Ramos (cell line): ENCODE data around the gene NRXN3.

Experiments
- in situ Hi-C: fragments of 300-500 bp; cut with MboI; formaldehyde crosslinking; loops from one replicate; pipeline ENCODE4 v1.14.3; 2022; ENCODE audit warnings: low sequenced_read_pairs; ENCODE audit not compliant: unreplicated experiment

The NRXN3 gene

DNA sequence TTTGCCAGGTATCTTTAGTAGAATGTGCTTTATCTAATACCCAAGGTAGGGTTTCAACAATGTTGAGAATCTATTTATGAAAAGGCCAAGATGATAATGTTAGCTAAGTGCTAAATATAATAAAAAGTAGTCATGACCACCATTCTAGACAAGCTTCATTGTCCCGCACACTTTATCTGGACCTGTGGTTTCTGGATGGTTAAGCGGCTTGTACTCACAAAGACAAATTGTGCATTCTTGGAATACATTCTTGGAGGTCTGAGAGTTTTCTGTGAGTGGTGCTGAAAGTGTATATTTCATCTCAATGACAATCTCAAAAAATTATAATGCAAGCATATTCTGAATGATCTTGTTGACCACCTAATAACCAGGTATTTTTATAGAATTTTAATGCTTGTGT lies 1394.2 kb downstream of the NRXN3 start:
- in situ Hi-C loops = no loop called here

DNA sequence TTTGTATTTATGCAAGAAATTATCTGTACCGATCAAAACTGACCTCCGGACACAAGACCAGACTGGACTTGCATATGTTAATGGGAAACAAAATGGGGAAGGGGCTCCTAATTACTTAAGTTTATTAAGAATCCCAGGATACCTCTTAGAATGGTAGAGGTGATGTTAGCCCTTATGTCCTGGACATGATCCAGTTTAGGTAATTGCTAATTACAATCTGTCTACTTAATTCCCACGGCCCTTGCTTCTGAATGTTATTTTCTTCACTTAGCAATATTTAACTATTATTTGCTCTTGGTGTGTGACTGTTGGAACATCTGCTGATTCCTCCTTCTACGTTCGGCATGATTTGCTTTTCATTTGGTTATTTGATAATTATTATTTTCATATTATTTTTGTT lies 1397.1 kb downstream of the NRXN3 start:
- in situ Hi-C loops = no loop called here

DNA sequence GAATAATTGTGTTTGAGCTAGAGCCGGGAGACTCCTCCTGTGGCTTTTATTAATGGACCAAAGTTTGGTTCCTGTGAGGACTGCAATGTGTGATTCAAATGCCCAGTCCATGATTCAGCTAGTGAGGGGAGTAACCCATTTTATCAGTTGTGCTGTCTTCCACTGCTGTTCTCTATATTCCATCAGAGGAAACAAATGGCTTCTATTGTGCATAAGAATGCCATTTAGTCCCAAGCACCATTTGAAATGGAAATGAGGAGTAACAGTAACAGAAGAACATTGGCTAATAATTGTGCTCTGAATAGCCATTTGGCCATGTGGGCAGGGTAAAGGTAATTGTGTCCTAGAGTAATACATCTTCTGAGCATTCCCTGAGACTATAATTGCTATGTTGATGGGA lies 1398.4 kb downstream of the NRXN3 start:
- in situ Hi-C loops = no loop called here

GRCh38 chr14:79569072-79569471 lies 1398.9 kb downstream of the NRXN3 start:
- in situ Hi-C loops = no loop called here

DNA sequence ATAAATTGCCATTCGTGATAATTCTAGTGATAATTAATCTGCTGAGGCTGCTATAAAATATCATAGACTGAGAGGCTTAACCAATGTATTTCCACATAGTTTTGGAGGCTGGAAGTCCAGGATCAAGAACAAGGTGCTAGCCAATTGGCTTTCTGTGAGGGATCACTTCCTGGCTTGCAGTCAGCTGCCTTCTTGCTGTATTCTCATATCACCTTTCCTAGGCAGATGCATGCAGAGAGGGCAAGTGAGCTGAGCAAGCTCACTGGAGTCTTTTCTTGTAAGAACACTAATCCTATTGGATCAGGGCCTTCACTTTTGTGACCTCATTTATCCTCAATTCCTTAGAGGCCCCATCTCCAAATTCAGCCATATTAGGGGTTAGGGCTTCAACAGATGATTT lies 1400.5 kb downstream of the NRXN3 start:
- in situ Hi-C loops = no loop called here

GRCh38 chr14:79571366-79571765 lies 1401.2 kb downstream of the NRXN3 start:
- in situ Hi-C loops = no loop called here

GRCh38 chr14:79573486-79573885 lies 1403.3 kb downstream of the NRXN3 start:
- in situ Hi-C loops = no loop called here

- in situ Hi-C loops = no loop called here
Observed at GRCh38 chr14:79575032-79575431, 1404.9 kb downstream of the NRXN3 start.

GRCh38 chr14:79576424-79576823 lies 1406.3 kb downstream of the NRXN3 start:
- in situ Hi-C loops = no loop called here

GRCh38 chr14:79578470-79578869 lies 1408.3 kb downstream of the NRXN3 start:
- in situ Hi-C loops = no loop called here

DNA sequence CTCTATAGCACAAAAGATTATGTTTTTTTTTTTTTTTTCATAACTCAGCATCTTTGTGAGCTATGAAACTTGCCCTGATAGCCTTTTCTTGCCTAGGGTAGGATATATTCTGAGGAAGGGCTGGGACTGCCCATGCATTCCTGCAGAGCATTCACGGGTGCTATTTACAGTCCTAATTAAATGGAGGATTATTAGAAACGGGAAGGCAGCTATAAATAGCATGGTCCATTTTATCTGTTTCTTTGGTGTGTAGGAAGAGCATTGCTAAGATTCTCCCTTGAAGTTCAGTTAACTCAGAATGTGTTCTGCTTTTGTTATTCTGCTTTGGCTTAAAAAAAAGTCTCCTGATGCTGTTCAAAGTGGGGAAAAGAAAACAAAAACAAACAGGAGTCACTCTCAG lies 1410.2 kb downstream of the NRXN3 start:
- in situ Hi-C loops = no loop called here

DNA sequence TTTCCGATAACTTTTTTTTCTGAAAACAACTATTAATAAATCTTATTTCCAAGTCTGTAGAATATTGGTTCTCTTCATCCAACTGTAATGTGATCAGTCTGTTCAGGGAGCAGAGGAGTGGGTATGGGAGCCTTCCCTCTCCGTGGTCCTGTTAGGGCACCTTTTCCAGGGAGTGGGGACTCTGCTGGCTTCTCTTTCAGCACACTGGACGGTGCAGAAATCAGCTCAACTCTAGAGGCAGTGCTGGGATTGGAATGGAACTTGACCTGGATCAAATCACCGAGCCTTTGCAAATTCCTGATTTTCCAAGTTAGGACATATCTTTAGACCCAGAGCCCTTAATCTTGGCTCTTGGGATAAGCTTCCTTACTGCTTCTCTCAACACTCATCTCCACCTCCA lies 1410.7 kb downstream of the NRXN3 start:
- in situ Hi-C loops = no loop called here

DNA sequence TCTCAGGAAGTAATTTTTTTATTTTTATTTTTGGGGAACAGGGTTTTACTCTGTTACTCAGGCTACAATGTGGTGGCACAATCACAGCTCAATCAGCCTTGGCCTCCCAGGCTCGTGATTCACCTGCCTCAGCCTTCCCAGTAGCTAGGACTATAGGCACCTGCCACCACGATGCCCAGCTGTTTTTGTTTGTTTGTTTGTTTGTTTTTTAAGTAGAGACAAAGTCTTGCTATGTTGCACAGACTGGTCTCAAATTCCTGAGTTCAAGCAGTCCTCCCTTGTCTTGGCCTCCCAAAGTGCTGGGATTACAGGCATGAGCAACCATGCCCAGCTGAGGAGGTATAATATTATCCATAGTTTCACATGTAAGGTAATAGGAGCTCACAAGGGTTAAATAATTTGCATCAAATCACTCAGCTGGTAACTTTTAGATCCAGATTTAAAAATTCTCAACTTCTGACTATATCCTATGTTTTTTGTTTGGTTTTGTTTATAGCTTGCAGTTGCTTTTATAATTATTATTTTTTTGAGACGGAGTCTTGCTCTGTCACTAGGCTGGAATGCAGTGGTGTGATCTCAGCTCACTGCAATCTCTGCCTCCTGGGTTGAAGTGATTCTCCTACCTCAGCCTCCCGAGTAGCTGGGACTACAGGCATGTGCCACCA lies 1411.9 kb downstream of the NRXN3 start:
- in situ Hi-C loops = no loop called here

- in situ Hi-C loops = no loop called here
Observed at GRCh38 chr14:79583738-79584408, 1413.7 kb downstream of the NRXN3 start.

GRCh38 chr14:79584679-79585078 lies 1414.5 kb downstream of the NRXN3 start:
- in situ Hi-C loops = no loop called here

DNA sequence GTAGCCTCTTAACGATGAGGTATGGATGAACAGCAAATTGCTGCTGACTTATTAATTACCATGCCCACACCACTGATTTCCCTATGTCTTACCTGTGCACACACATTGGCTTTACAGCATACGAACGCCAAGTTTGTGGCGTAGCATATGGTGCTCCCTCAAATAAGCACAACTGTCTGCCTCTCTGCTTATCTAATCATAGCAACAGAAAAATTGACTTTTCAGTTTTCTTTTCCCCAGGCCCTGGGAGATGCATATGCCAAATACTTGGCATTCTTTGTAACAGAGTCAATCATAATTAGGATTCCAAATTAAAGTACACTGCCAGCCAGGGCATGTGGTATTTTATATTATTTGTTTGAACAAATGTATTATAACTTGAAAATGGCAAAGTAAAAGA lies 1415.7 kb downstream of the NRXN3 start:
- in situ Hi-C loops = no loop called here

GRCh38 chr14:79586416-79586815 lies 1416.2 kb downstream of the NRXN3 start:
- in situ Hi-C loops = no loop called here

GRCh38 chr14:79586989-79587598 lies 1416.9 kb downstream of the NRXN3 start:
- in situ Hi-C loops = no loop called here

- in situ Hi-C loops = no loop called here
Observed at GRCh38 chr14:79587875-79588274, 1417.7 kb downstream of the NRXN3 start.

- in situ Hi-C loops = no loop called here
Observed at GRCh38 chr14:79588398-79588797, 1418.2 kb downstream of the NRXN3 start.

DNA sequence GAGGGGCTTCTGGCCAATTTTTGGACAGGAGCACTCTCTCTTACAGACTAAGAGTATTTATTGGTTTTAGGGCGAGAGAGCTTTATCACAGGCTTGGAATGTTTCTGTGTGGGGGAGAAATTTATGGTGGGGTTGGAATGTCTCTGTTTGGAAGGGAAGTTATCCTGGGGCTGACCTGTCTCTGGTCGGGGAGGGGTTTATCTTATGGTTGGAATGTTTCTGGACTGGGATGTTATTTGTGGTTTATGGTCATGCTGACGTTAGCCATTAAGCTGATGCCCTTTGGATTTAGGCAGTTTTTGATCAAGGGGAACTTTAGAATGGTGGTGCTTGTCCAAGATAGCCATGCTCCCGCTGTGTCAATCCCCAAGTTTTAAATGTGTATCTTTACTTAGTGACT lies 1426.4 kb downstream of the NRXN3 start:
- in situ Hi-C loops = no loop called here

DNA sequence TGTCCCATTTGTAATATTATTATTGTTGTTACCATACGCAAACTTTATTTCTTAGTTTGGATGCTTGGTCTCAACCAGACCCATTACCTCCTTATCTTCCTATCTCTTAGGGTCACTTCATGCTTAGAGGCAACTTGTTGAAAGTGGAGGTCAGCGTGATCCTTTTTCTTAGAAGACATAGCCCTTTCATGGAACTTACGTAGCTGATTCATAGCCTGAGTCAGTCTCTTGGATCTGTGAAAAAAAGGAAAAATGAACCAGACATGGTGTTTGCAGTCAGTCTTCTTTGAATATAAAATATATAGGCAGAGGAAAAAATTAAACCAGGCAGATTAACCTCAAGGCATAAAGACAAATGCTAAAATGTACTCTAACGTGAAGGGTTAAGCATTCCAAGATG lies 1427.4 kb downstream of the NRXN3 start:
- in situ Hi-C loops = no loop called here
